Caki2 (cell line): Measurements from ENCODE around the gene CD8A. TPM values are rescaled to one million over a fixed set of nuclear protein-coding genes. Genes with fewer than 3 reads are reported as not detected.
"Not testable (repeated sequence)": the region's sequence is repeated elsewhere in the genome, so short reads cannot be mapped to it uniquely, and the experiment has no call there.

Experiments
- DNase-seq: peaks from one replicate; pipeline ENCODE4 v3.0.0-alpha.2; 2015; ENCODE audit warnings: low read depth
- in situ Hi-C: cut with HindIII; loops from 2 replicates; pipeline ENCODE4 v1.10.0; 2016; ENCODE audit warnings: low sequenced_read_pairs, low pct_unique_long_range_greater_than_20kb, mixed read lengths
- total RNA-seq: library from RNA; depleted of rRNA; stranded (reverse); fragments of >200 nt; shearing (Covaris generic); gene quantifications from 2 replicates; pipeline ENCODE4 v1.2.3, GENCODE V29; 2014; ENCODE audit warnings: low replicate concordance; rRNA removed

CD8A gene
- total RNA-seq, 1 experiment from 2014 or later, result not detected

DNA sequence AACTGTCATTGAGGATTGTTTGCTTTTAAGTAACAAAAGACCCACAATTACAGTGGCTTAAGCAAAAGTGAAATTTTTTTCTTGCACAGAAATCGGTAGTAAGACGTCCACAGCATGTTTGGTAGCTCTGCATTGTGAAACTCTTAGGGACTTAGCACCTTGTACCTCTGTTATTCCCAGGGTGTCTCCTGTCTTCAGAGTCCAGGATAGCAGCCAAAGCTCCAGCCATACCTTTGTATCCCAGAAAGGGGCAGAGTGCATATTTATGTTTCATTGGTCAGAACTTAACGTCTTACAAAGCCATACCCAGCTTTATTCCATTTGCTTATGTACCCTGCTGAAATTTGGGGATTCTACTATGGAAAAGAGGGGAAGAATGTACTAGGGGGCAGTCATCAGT, 37.8 kb downstream of the CD8A start:
- in situ Hi-C loops, result no loop called here
- DNase-seq, result no peak

DNA sequence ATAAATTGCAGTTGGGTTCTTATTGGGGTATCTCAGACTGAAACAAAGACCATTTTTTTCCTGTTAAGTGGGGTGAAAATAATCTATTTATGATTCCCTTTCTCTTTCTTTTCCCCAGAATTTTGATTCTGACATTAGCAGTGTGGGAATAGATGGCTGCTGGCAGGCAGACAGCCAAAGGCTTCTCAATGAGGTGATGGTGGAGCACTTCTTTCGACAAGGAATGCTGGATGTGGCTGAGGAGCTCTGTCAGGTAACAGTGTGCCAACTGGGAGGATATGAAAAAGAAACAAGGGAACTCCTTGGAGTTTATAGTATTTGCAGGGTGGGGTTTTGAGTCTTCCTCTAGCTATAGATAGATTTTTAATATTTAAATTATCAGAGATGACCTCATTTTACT, 38.9 kb downstream of the CD8A start:
- DNase-seq, result no peak

DNA sequence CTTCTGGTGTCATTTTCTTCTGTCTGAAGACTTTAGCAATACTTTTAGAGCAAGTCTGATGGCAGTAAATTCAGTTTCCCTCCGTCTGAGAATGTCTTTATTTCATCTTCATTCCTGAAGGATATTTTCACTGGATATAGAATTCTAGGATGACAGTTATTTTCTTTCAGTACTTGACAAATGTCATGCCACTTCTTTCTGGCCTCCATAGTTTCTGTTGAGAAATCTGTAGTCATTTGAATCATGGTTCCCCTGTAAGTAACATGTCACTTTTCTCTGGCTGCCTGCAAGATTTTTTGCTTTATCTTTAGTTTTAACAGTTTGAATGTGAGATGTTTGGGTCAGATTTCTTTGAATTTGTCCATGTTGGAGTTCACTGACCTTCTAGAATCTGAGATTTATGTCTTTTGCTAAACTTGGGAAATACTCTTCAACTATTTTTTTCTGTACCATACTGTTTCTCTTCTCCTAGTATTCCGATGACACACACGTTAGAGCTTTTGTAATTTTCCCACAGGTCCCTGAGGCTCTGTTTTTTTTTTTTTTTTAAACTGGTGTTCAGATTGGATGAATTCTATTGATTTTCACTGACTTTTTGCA, 40.4 kb downstream of the CD8A start:
- DNase-seq, result peak; percentile 16

More for the DNA sequence above, 38.9 kb downstream of the CD8A start:
- in situ Hi-C loops, result no loop called here

DNA sequence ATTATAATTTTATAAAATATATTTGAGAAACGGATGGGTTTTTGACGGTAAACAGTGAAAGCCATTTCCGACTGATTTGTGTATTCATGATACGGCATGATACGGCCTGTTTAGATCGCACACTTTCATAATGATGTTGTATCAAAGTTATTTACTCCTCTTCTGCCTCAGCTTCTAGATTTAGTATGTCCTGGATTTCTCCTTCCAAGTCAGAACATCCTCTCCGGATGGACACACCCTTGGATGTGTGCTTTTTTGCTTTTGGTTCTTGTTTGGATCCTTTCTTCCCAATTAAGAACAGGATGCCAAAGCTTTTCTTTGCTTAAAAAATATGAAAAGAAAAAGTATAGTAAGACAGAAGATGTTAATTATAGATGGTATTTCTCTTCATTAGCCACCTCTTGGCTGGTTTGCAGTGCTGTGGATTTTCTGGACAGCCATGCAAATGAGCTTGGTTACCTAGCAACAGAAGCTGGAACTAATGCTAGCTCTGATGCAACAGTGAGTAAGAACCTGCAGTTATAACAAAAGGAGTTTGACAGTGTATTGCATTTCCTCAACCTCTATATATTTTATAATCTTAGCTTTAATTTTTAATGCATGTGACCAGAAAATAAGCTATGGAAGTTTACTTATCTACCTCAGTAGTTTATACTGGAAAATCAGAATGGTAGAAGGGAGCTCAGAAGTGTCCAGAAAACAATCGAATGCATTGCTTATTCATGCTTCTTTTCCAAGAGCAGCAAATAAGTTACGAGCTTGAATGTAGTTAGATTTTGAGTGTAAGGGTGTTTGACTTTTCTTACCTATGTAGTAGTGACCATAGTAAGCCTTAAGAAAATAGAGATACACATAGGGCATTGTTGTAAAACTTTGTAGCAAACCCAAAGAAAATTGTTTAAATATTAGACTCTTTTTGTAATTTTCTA, 42.7 kb downstream of the CD8A start:
- DNase-seq, result peak; percentile 35
- in situ Hi-C loops, result no loop called here

More for the DNA sequence above, 40.4 kb downstream of the CD8A start:
- in situ Hi-C loops, result no loop called here

DNA sequence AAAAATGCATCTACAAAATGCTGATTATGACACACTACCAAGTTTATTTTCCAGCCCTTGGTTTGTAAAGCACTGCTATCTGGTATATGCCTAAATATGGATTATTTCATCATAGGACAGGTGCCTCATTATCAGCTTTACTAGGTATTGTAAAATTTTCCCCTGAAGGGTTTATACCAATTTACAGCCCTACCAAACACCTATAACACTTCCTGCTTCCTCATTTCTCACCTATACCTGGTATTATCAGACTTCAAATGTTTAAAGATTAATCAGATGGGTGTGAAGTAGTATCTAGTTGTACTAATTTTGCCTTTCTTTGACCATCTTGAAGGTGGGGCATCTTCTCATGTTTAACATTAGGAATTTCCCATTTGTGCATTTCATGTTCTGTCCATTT, 43.8 kb downstream of the CD8A start:
- no peak for DNase-seq

DNA sequence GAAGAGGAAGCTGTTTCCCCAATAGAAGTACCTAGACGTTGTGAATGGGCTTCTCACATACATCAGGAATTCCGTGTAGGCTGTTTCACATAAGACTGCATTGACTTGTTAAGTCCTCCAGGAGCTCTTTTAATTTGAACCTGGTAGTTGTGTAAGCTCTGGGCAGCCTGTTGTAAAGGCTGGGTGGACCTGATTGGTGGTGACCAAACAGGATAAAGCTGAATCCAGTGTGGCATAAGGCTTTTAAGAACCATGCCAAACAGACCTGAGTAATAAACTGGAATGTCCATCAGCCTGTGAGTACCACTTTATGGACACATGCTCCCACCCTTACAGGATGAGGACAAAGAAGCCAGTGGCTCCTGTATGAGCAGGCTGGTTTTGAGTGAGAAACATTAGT, 46.6 kb downstream of the CD8A start:
- in situ Hi-C loops, result no loop called here
- no peak for DNase-seq

More for the DNA sequence above, 43.8 kb downstream of the CD8A start:
- in situ Hi-C loops, result no loop called here

DNA sequence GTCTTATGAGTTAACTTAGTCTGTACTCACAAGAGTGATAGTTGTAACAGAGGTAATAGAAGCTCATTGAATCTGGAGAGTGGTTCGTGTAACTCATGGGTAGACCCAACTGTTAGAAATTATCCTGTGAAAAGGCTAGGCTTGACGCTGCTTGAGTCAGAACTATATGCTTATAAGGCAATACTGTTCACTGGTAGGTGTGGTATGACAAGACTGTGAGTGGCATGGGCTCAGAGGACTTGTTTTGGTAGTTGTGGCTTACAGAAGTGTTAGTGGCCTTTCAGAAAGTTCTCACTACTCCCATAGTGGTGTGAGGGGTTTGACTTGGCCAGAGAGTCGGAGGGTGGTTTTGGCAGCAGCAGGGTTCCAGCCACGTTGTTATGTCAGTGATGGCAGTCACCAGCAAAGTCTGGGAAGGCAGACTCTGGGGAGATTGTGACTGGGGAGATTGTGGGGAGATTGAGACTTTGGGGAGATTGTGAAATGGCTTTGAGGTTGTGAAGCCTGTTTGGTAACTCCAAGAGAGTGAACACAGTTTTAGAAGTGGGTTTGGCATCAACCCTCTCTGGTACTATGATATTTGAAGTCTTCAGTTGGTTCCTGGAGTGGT, 48.7 kb downstream of the CD8A start:
- in situ Hi-C loops, DNase-seq: not testable (repeated sequence)

DNA sequence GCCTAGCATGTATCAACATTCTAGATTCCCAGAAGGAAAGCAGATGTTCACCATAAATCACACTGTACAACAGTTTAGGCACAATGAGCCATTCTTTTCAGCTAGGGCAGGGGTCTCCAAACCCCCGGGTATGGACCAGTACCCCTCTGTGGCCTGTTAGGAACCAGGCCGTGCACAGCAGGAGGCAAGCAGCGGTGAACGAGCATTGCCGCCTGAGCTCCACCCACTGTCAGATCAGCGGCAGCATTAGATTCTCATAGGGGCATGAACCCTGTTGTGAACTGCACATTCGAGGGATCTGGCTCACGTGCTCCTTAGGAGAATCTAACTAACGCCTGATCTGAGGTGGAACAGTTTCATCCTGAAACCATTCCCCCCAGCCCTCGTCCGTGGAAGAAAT, 50.8 kb downstream of the CD8A start:
- DNase-seq, in situ Hi-C loops: not testable (repeated sequence)

DNA sequence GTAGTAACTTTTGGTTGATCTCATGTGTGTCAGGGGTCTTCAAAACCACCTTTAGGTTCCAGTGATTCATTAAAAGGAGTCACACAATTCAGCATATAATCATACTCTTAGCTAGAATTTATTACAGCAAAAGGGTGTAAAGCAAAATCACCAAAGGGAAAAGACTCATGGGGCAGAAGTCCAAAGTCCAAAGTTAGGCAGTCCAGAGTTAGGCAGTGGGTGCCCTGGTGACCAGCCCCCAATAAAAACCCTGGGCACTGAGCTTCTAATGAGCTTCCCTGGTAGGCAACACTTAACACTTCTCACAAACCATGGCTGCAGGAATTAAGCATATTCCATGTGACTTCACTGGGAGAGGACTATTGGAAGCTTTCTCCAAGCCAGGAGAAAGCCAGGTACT, 51.2 kb downstream of the CD8A start:
- DNase-seq, in situ Hi-C loops: not testable (repeated sequence)

DNA sequence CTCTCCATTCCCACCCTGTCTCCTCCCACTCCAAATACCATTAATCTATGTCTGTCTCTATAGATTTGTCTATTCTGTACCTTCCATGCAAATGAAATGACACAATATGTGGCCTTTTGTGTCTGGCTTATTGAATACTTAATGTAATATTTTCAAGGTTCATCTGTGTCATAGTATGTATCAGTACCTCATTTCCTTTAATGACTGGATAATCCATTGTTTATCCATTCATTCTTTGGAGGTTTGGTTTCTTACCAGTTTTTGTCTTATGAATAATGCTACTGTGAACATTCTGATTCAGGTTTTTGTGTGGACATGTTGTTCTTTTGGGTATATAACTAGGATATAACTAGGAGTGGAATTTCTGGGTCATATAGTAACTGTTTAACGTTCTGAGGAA, 55.8 kb downstream of the CD8A start:
- in situ Hi-C loops, DNase-seq: not testable (repeated sequence)

Other genes with a start within 250 kb of the CD8A start
- gene CHMP3, start 227.5 kb downstream of the CD8A start, total RNA-seq, result 43.0 and 74.0 TPM in 2 replicates
- 16.7 and 20.6 TPM in 2 replicates for gene RNF103, start 167.0 kb downstream of the CD8A start, total RNA-seq
- gene RMND5A, start 70.6 kb downstream of the CD8A start, total RNA-seq, result 36.9 and 61.4 TPM in 2 replicates
- gene CD8B, start 71.0 kb upstream of the CD8A start, total RNA-seq, result not detected in 2 replicates
- 0.06 and 0.14 TPM in 2 replicates for gene RGPD1, start 151.2 kb upstream of the CD8A start, total RNA-seq
- 0.34 TPM in 1 of 2 replicates, not detected in the other for gene PLGLB1, start 230.9 kb upstream of the CD8A start, total RNA-seq